Measurements from ENCODE around the gene NUP93. TPM values are rescaled to one million over a fixed set of nuclear protein-coding genes. Genes with fewer than 3 reads are reported as not detected.

The NUP93 gene
- total RNA-seq, 1 donor = 60.9 TPM

- no peak for TF ChIP-seq CTCF (IDR thresholded peaks at IDR 0.05; ENCODE audit: insufficient read depth, low read depth, low read length)
- no peak for DNase-seq (ENCODE audit: low read depth)
- H3K4me3 ChIP-seq (ENCODE audit: low read depth, low read length) = no peak overlapping the region
Measured at GRCh38 chr16:56855201-56855600, 125.3 kb downstream of the NUP93 start.

GRCh38 chr16:56855946-56856345 lies 126.0 kb downstream of the NUP93 start:
- TF ChIP-seq CTCF (IDR thresholded peaks at IDR 0.05; ENCODE audit: insufficient read depth, low read depth, low read length) = no peak
- H3K4me3 ChIP-seq (ENCODE audit: low read depth, low read length) = no peak overlapping the region
- no peak for DNase-seq (ENCODE audit: low read depth)

- no peak for DNase-seq (ENCODE audit: low read depth)
- no peak for TF ChIP-seq CTCF (IDR thresholded peaks at IDR 0.05; ENCODE audit: insufficient read depth, low read depth, low read length)
Measured at GRCh38 chr16:56856876-56857447, 127.0 kb downstream of the NUP93 start.

GRCh38 chr16:56858374-56858773 lies 128.4 kb downstream of the NUP93 start:
- H3K4me3 ChIP-seq (ENCODE audit: low read depth, low read length) = no peak overlapping the region
- TF ChIP-seq CTCF (IDR thresholded peaks at IDR 0.05; ENCODE audit: insufficient read depth, low read depth, low read length) = no peak
- DNase-seq (ENCODE audit: low read depth) = no peak

More at GRCh38 chr16:56856876-56857447, 127.0 kb downstream of the NUP93 start:
- no peak overlapping the region for H3K4me3 ChIP-seq (ENCODE audit: low read depth, low read length)

- DNase-seq (ENCODE audit: low read depth) = no peak
- no peak for TF ChIP-seq CTCF (IDR thresholded peaks at IDR 0.05; ENCODE audit: insufficient read depth, low read depth, low read length)
- H3K4me3 ChIP-seq (ENCODE audit: low read depth, low read length) = no peak overlapping the region
Measured at GRCh38 chr16:56859636-56860035, 129.7 kb downstream of the NUP93 start.

GRCh38 chr16:56860226-56861020 lies 130.5 kb downstream of the NUP93 start:
- DNase-seq (ENCODE audit: low read depth) = no peak
- no peak for TF ChIP-seq CTCF (IDR thresholded peaks at IDR 0.05; ENCODE audit: insufficient read depth, low read depth, low read length)
- H3K4me3 ChIP-seq (ENCODE audit: low read depth, low read length) = no peak overlapping the region
